ENCODE data around the gene PTTG1IP.
"Not testable (repeated sequence)": the region's sequence is repeated elsewhere in the genome, so short reads cannot be mapped to it uniquely, and the experiment has no call there.

The PTTG1IP gene

DNA sequence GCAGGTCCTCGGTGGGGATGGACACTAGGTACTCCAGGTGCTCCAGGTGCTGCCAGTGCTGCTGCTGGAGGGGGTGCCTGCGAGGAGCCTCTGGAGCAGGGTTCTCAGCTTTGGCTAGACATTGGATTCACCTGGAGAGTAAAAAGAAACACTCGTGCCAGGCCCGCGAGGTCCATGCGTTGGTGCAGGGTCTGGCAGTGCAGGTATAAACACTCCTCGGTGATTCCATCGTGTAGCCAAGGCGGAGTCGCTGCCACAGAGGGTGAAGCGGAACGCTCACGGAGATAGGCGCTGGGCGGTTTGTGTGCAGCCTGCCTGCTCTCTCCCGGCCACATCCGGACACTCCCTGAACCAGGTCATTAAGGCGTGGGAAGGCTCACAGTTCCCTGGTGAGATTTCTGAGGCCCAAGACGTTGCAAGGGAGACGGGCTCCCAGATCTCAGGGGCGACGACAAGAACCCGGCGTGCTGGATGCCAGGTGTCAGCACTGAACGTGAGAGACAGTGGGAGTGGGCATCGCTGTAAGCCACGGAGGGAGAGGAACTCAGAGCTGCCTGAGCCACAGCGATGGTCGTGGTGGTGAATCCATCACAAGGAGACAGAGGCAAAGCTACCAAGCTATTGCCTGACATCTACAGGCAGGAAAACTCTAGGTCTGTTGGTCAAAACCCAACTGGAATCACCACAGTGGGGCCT lies 38.4 kb downstream of the PTTG1IP start:
- H3K9me3 ChIP-seq: no peaks in the 10 kb centered on the region
- H3K36me3 ChIP-seq: no peaks in the 10 kb centered on the region
- TF ChIP-seq, protein P1, sequence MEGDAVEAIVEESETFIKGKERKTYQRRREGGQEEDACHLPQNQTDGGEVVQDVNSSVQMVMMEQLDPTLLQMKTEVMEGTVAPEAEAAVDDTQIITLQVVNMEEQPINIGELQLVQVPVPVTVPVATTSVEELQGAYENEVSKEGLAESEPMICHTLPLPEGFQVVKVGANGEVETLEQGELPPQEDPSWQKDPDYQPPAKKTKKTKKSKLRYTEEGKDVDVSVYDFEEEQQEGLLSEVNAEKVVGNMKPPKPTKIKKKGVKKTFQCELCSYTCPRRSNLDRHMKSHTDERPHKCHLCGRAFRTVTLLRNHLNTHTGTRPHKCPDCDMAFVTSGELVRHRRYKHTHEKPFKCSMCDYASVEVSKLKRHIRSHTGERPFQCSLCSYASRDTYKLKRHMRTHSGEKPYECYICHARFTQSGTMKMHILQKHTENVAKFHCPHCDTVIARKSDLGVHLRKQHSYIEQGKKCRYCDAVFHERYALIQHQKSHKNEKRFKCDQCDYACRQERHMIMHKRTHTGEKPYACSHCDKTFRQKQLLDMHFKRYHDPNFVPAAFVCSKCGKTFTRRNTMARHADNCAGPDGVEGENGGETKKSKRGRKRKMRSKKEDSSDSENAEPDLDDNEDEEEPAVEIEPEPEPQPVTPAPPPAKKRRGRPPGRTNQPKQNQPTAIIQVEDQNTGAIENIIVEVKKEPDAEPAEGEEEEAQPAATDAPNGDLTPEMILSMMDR (IDR thresholded peaks at IDR 0.05; ENCODE audit: low read depth, low read length): 0 out of 2 replicates have a peak, but pooled peaks have one; percentile 3
- no peak overlapping the region for H3K4me3 ChIP-seq (ENCODE audit: low read depth, low read length)
- no peak for DNase-seq
- no peaks in the 10 kb centered on the region for H3K27me3 ChIP-seq
- H3K4me1 ChIP-seq: no peaks in the 10 kb centered on the region; the same call in 1 of the 2 replicates

DNA sequence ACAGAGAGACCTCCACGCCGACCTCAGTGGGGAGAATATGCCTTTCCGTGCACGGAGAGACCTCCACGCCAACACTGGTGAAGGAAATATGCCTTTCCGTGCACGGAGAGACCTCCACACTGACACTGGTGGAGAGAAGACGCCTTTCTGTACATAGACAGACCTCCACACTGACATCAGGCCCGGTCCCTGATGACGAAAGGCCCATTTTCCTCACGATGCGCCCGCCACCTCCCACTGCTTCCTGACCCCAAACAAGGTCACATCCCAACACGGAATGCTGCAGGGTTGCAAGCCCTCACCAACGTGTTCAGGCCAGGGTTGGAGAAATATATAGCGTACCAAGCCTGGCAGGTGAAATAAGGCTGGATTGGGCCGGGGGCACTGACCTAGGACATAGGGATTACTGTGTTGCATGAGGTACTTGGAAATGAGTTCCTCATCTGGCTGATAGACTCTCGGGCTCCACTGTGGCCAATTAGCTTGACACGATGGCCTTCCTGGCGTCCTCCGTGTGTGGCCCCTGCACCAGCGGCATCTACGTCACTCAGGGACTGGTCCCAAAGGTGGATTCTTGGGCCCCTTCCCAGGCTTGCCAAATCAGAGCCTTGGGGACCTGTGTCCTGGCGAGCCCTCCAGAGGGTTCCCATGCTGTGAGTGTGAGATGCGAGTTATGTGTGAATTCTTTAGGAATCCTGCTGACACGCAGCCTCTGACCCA lies 39.1 kb downstream of the PTTG1IP start:
- no peak overlapping the region for H3K4me3 ChIP-seq (ENCODE audit: low read depth, low read length)
- no peaks in the 10 kb centered on the region; the same call in 1 of the 2 replicates for H3K4me1 ChIP-seq
- no peak for DNase-seq
- H3K9me3 ChIP-seq: no peaks in the 10 kb centered on the region
- TF ChIP-seq, protein P1 (IDR thresholded peaks at IDR 0.05; ENCODE audit: low read depth, low read length): no peak
- H3K27me3 ChIP-seq: no peaks in the 10 kb centered on the region
- H3K36me3 ChIP-seq: no peaks in the 10 kb centered on the region

DNA sequence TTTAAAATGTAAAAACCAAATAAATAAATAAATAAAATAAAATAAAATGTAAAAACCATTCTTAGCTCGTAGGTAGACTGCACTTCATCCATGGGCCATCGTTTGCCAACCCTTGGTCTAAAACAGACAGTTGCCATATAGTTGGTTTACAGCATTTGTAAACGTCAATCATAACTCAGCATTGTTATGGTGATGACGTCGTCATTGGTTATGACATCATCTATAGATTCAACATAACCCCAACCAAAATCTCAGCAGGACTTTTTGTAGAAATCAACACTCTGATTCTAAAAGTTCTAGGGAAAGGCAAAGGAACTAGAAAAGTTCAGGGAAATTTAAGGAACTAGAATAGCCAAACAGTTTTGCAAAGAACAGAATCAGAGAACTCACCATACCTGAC lies 39.8 kb downstream of the PTTG1IP start:
- Histone ChIP-seq H3K9me3 (no peaks in the 10 kb centered on the region), H3K4me1 (no peaks in the 10 kb centered on the region; the same call in 1 of the 2 replicates), H3K36me3 (no peaks in the 10 kb centered on the region), H3K27me3 (no peaks in the 10 kb centered on the region), H3K4me3 (ENCODE audit: low read depth, low read length) (no peak overlapping the region)
- DNase-seq: no peak
- TF ChIP-seq, protein P1 (IDR thresholded peaks at IDR 0.05; ENCODE audit: low read depth, low read length): no peak

DNA sequence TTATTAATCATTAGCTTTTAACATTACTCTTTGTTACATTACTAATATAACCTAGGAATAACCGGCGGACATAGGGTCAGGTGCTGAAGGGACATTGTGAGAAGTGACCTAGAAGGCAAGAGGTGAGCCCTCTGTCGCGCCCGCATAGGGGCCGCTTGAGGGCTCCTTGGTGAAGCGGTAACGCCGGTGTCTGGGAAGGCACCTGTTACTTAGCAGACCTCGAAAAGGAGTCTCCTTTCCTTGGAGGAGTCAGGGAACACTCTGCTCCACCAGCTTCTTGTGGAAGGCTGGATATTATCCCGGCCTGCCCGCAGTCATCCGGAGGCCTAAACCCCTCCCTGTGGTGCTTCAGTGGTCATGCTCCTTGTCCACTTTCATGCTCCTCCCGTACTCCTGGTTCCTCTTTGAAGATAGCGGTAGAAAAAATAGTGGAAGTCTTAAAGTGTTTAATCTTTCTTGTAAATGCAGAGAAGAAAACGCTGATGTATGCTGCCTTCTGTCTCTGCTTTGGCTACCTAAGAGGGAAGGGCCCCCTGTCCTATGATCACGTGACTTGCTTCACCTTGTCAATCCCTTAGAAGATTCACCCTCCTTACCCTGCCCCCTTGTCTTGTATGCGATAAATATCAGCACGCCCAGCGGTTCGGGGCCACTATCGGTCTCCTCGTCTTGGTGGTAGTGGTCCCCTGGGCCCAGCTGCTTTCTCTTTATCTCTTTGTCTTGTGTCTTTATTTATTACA lies 40.8 kb downstream of the PTTG1IP start:
- not testable (repeated sequence) for H3K36me3 ChIP-seq; DNase-seq; H3K27me3 ChIP-seq; H3K9me3 ChIP-seq; H3K4me3 ChIP-seq (ENCODE audit: low read depth, low read length); H3K4me1 ChIP-seq

DNA sequence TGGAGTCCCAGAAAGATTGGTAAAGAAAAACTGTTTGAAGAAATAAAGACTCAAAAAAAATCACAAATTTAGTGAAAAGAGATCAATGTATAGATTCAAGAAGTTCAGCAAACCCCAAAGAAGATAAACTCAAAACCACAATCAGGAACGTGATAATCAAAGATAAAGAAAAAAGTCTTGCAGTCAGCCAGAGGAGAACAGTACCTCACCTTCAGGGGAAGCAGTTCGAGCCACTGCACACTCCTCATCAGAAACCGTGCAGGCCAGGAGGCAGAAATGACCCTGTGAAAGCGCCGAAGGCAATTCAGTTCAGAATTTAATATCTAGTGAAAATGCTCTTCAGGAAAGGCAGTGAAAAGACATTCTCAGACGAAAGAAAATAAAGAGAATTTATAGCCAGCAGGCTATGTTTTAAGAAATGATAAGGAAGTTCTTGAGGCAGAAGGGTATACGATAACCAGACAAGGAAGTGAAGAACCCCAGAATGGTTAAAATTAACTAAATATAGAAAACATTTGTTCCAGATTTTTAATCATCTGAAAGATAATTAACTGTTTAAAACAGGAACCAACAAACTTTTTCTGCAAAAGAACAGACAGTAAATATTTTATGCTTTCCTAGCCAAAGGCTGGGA lies 42.1 kb downstream of the PTTG1IP start:
- no peaks in the 10 kb centered on the region for H3K27me3 ChIP-seq
- no peak for DNase-seq
- TF ChIP-seq, protein P1 (IDR thresholded peaks at IDR 0.05; ENCODE audit: low read depth, low read length): no peak
- H3K4me3 ChIP-seq (ENCODE audit: low read depth, low read length): no peak overlapping the region
- no peaks in the 10 kb centered on the region for H3K36me3 ChIP-seq
- H3K9me3 ChIP-seq: no peaks in the 10 kb centered on the region; the same call in 1 of the 2 replicates
- no peaks in the 10 kb centered on the region for H3K4me1 ChIP-seq

DNA sequence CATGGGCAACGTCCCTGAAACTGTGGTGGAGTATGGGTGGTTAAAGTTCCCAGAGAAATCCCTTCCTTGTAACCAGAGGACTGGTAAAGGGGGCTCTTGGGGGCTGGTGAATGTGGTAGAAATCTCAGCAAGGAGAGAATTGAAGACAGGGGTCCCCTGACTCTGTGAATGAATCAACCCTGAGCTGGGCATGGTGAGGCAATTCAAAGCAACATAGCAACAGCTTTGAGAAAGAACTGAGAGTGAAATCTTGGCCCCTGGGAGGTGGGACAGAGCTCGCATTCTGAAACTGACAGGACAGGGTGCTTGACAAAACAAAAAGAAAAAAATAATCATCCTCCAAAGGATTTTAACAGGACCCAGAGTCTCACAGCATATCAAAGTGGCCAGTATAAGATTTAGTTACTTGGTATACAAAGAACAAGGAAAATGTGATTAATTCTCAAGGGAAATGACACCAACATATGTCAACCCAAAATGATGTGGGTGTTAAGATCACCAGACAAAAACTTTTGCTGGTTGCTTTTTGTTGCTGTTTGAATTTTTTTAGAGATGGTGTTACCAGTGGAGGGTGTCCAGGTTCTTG lies 43.9 kb downstream of the PTTG1IP start:
- TF ChIP-seq, protein P1 (IDR thresholded peaks at IDR 0.05; ENCODE audit: low read depth, low read length): no peak

More for the DNA sequence above, 43.9 kb downstream of the PTTG1IP start:
- no peak for DNase-seq
- H3K4me1 ChIP-seq: no peaks in the 10 kb centered on the region
- H3K36me3 ChIP-seq: no peaks in the 10 kb centered on the region
- no peaks in the 10 kb centered on the region; the same call in 1 of the 2 replicates for H3K9me3 ChIP-seq
- H3K27me3 ChIP-seq: no peaks in the 10 kb centered on the region
- H3K4me3 ChIP-seq (ENCODE audit: low read depth, low read length): no peak overlapping the region

All from BE2C (cell line).